Activated naive CD4-positive, alpha-beta T cell (primary cell): ENCODE data around the gene FAM9A.
"Not testable (repeated sequence)": the region's sequence is repeated elsewhere in the genome, so short reads cannot be mapped to it uniquely, and the experiment has no call there.

ENCODE experiments used
- DNase-seq, 4 experiments: peaks; one replicate each; lab custom pipeline; 2025; lab: John Stamatoyannopoulos, UW

The FAM9A gene

GRCh38 chrX:8803326-8803725, 2.1 kb upstream of the FAM9A start:
- DNase-seq = no peak

GRCh38 chrX:8800351-8800750, 832 bp downstream of the FAM9A start:
- DNase-seq = not testable (repeated sequence)

GRCh38 chrX:8799281-8799680, 1.9 kb downstream of the FAM9A start:
- DNase-seq = not testable (repeated sequence)

GRCh38 chrX:8798702-8799101, 2.5 kb downstream of the FAM9A start:
- not testable (repeated sequence) for DNase-seq

- DNase-seq = not testable (repeated sequence)
Observed at GRCh38 chrX:8787119-8787518, 14.1 kb downstream of the FAM9A start.

- DNase-seq = no peak
Observed at GRCh38 chrX:8784162-8784561, 17.0 kb downstream of the FAM9A start.

- no peak for DNase-seq
Observed at GRCh38 chrX:8783714-8784098, 17.5 kb downstream of the FAM9A start.

- peak in 2 of 4 experiments; percentile 1 to 9 for DNase-seq
Observed at GRCh38 chrX:8783097-8783713, 18.0 kb downstream of the FAM9A start.

GRCh38 chrX:8782595-8782994, 18.6 kb downstream of the FAM9A start:
- no peak for DNase-seq

- not testable (repeated sequence) for DNase-seq
Observed at GRCh38 chrX:8781921-8782320, 19.3 kb downstream of the FAM9A start.

GRCh38 chrX:8773117-8773516, 28.1 kb downstream of the FAM9A start:
- no peak for DNase-seq

GRCh38 chrX:8760021-8760420, 41.2 kb downstream of the FAM9A start:
- DNase-seq = no peak

GRCh38 chrX:8758706-8759105, 42.5 kb downstream of the FAM9A start:
- not testable (repeated sequence) for DNase-seq

- DNase-seq = not testable (repeated sequence)
Observed at GRCh38 chrX:8757609-8758389, 43.4 kb downstream of the FAM9A start.

- DNase-seq = no peak
Observed at GRCh38 chrX:8755813-8756212, 45.4 kb downstream of the FAM9A start.

GRCh38 chrX:8755116-8755515, 46.1 kb downstream of the FAM9A start:
- DNase-seq = no peak

GRCh38 chrX:8749697-8750096, 51.5 kb downstream of the FAM9A start:
- no peak for DNase-seq

- DNase-seq = no peak
Observed at GRCh38 chrX:8748855-8749254, 52.3 kb downstream of the FAM9A start.

- peak in 3 of 4 experiments; percentile 15 to 55 (median 35) for DNase-seq
Observed at GRCh38 chrX:8743126-8743732, 58.0 kb downstream of the FAM9A start.

- no peak for DNase-seq
Observed at GRCh38 chrX:8741981-8742380, 59.2 kb downstream of the FAM9A start.
